ENCODE measurements around the gene NOM1. TPM values are rescaled to one million over a fixed set of nuclear protein-coding genes. Genes with fewer than 3 reads are reported as not detected.
"Not testable (repeated sequence)": the region's sequence is repeated elsewhere in the genome, so short reads cannot be mapped to it uniquely, and the experiment has no call there.

NOM1 gene
- total RNA-seq, 4 donors from 2014 or later = 12.9 to 18.0 (median 14.3) TPM

- Histone ChIP-seq H3K36me3 (peaks cover 0 to 35% of the 10 kb centered on the region in 2 donors), H3K27ac (peak overlapping the region in 3 of 4 donors; percentile 55 to 84 (median 80)), H3K4me1 (peaks cover 25% of the 10 kb centered on the region in 2 donors), H3K4me3 (peak overlapping the region; percentile 84 to 95 (median 92)), H3K9me3 (no peaks in the 10 kb centered on the region), H3K27me3 (peaks cover 0 to 4% (median 0%) of the 10 kb centered on the region in 3 donors)
- TF ChIP-seq CTCF (IDR thresholded peaks at IDR 0.05 in 4 of 5, conservative IDR thresholded peaks at IDR 0.05 in 1 of 5) = no peak
- no peak for TF ChIP-seq POLR2A (IDR thresholded peaks at IDR 0.05)
- DNase-seq = no peak
- intact Hi-C loops (cut with DNase I; ENCODE audit: low total_unique reads) (no loop called here), in situ Hi-C loops (cut with MboI; ENCODE audit: low sequenced_read_pairs in 4 of 4) (loop anchor here (10.0 to 25.0 kb wide), 3 partner anchors 187 to 312 kb away; partner anchors contain the start of gene UBE3C (in 1 of the 4))
- no peak for ATAC-seq
These were observed 908 bp downstream of the NOM1 start for GRCh38 chr7:156950381-156950858.

- Histone ChIP-seq H3K4me1 (peaks cover 25% of the 10 kb centered on the region in 2 donors), H3K36me3 (peaks cover 0 to 55% of the 10 kb centered on the region in 2 donors)
- H3K27me3 ChIP-seq; H3K4me3 ChIP-seq; ATAC-seq; intact Hi-C loops (cut with DNase I; ENCODE audit: low total_unique reads); H3K27ac ChIP-seq; DNase-seq; H3K9me3 ChIP-seq: not testable (repeated sequence)
- in situ Hi-C loops (cut with MboI; ENCODE audit: low sequenced_read_pairs in 4 of 4) = loop anchor here (10.0 to 25.0 kb wide), 3 partner anchors 184 to 309 kb away; partner anchors contain the start of gene UBE3C (in 1 of the 4)
These were observed 3.7 kb downstream of the NOM1 start for GRCh38 chr7:156953215-156953614.

- no peak for DNase-seq
- Histone ChIP-seq H3K27me3 (no peaks in the 10 kb centered on the region), H3K4me3 (no peak overlapping the region), H3K27ac (no peak overlapping the region), H3K4me1 (peaks cover 19 to 20% of the 10 kb centered on the region in 2 donors), H3K9me3 (no peaks in the 10 kb centered on the region), H3K36me3 (peaks cover 0 to 62% of the 10 kb centered on the region in 2 donors)
- no peak for TF ChIP-seq CTCF (IDR thresholded peaks at IDR 0.05 in 4 of 5, conservative IDR thresholded peaks at IDR 0.05 in 1 of 5)
- no peak for TF ChIP-seq POLR2A (IDR thresholded peaks at IDR 0.05)
- no peak for ATAC-seq
- in situ Hi-C loops (cut with MboI; ENCODE audit: low sequenced_read_pairs in 4 of 4) = loop anchor here (10.0 to 25.0 kb wide), 3 partner anchors 182 to 307 kb away; partner anchors contain the start of gene UBE3C (in 1 of the 4)
- intact Hi-C loops (cut with DNase I; ENCODE audit: low total_unique reads) = no loop called here
These were observed 5.4 kb downstream of the NOM1 start for GRCh38 chr7:156954941-156955340.

GRCh38 chr7:156956727-156957126 is 7.2 kb downstream of the NOM1 start:
- DNase-seq (no peak), ATAC-seq (no peak)
- TF ChIP-seq POLR2A (IDR thresholded peaks at IDR 0.05) = no peak
- TF ChIP-seq CTCF (IDR thresholded peaks at IDR 0.05 in 4 of 5, conservative IDR thresholded peaks at IDR 0.05 in 1 of 5) = no peak
- no peak overlapping the region for H3K4me3 ChIP-seq
- H3K27ac ChIP-seq = no peak overlapping the region
- peaks cover 4 to 5% of the 10 kb centered on the region in 2 donors for H3K4me1 ChIP-seq
- in situ Hi-C loops (cut with MboI; ENCODE audit: low sequenced_read_pairs in 4 of 4) (loop anchor here (10.0 to 25.0 kb wide), 3 partner anchors 181 to 306 kb away; partner anchors contain the start of gene UBE3C (in 1 of the 4)), intact Hi-C loops (cut with DNase I; ENCODE audit: low total_unique reads) (no loop called here)
- no peaks in the 10 kb centered on the region for H3K9me3 ChIP-seq
- H3K36me3 ChIP-seq = peaks cover 0 to 80% of the 10 kb centered on the region in 2 donors
- H3K27me3 ChIP-seq = no peaks in the 10 kb centered on the region

- no peak for ATAC-seq
- peaks cover 0 to 78% of the 10 kb centered on the region in 2 donors for H3K36me3 ChIP-seq
- H3K4me3 ChIP-seq = no peak overlapping the region
- TF ChIP-seq POLR2A (IDR thresholded peaks at IDR 0.05) = no peak
- TF ChIP-seq CTCF (IDR thresholded peaks at IDR 0.05 in 4 of 5, conservative IDR thresholded peaks at IDR 0.05 in 1 of 5) = no peak
- H3K27ac ChIP-seq = no peak overlapping the region
- DNase-seq = no peak
- no peaks in the 10 kb centered on the region for H3K9me3 ChIP-seq
- H3K4me1 ChIP-seq = no peaks in the 10 kb centered on the region
- no peaks in the 10 kb centered on the region for H3K27me3 ChIP-seq
- intact Hi-C loops (cut with DNase I; ENCODE audit: low total_unique reads) = no loop called here
- in situ Hi-C loops (cut with MboI; ENCODE audit: low sequenced_read_pairs in 4 of 4) = loop anchor here (25.0 kb wide), 2 partner anchors 175 to 300 kb away; partner anchors contain the start of gene UBE3C (in 1 of the 4)
These were observed 12.6 kb downstream of the NOM1 start for GRCh38 chr7:156962145-156962544.

All from gastrocnemius medialis (tissue), 4 donors.